Right lobe of liver (tissue), 6 donors: Measurements from ENCODE around the gene PHETA1. TPM values are rescaled to one million over a fixed set of nuclear protein-coding genes. Genes with fewer than 3 reads are reported as not detected.

Experiments
- ATAC-seq, 4 donors: fragments of 200-7000 bp; cut with Tn5 transposase; one replicate each; pipeline ENCODE4 v1.9.1; 2020; ENCODE audit warnings: mild to moderate bottlenecking in 4 of 4, moderate library complexity in 4 of 4
- DNase-seq, 3 donors: peaks; one replicate each; pipeline ENCODE4 v3.0.0-alpha.2; 2020
- H3K27ac ChIP-seq, 3 donors: fragments of 200-600 bp; one replicate each; pipeline ENCODE4 v1.8.0; 2022
- H3K27me3 ChIP-seq, 2 donors: fragments of 200-600 bp; one replicate each; pipeline ENCODE4 v1.8.0; 2022
- H3K36me3 ChIP-seq, 4 donors: fragments of 200-600 bp; sonication (generic) in 1 of 4; one replicate each; pipeline versions ENCODE4 v1.5.1 to v1.8.0; 2017 to 2022; ENCODE audit warnings: control low read depth in 1 of 4
- H3K4me1 ChIP-seq, 4 donors: fragments of 200-600 bp; sonication (generic) in 1 of 4; one replicate each; pipeline versions ENCODE4 v1.5.1 to v1.8.0; 2017 to 2022; ENCODE audit warnings: control low read depth in 1 of 4
- H3K4me3 ChIP-seq, 3 donors: fragments of 200-600 bp; one replicate each; pipeline ENCODE4 v1.8.0; 2022
- H3K9me3 ChIP-seq, 4 donors: fragments of 200-600 bp; sonication (generic) in 1 of 4; one replicate each; pipeline versions ENCODE4 v1.5.1 to v1.8.0; 2017 to 2022; ENCODE audit warnings: control low read depth in 1 of 4
- CTCF ChIP-seq, 4 donors: fragments of 200-600 bp in 3 of 4; fragments of 450-650 bp in 1 of 4; IDR thresholded peaks; one replicate each; pipeline versions ENCODE4 v1.5.1 to v1.8.0; 2016 to 2022; ENCODE audit warnings: antibody characterized with exemption in 4 of 4, mild to moderate bottlenecking in 2 of 4
- POLR2A ChIP-seq: fragments of 450-650 bp; IDR thresholded peaks from one replicate; pipeline ENCODE4 v1.6.1; 2017; ENCODE audit warnings: antibody characterized with exemption, mild to moderate bottlenecking
- WGBS: methylation state at CpG from one replicate; pipeline ENCODE4 v1.1.6; 2018; ENCODE audit warnings: low coverage, low lambda C conversion rate; ENCODE audit not compliant: insufficient coverage; ENCODE audit errors: missing lambda C conversion rate; 5-methylcytosine and 5-hydroxymethylcytosine counted together
- intact Hi-C, 2 donors: fragments of 100-400 bp; cut with DNase I; formaldehyde crosslinking; loops; one replicate each; pipeline versions ENCODE4 v1.11.2 to v1.14.1; 2022
- total RNA-seq, 6 experiments: library from RNA; depleted of rRNA in 2 of 6; stranded (reverse); fragments of >200 nt in 2 of 6; fragmentation: NEBNext Ultra II Directional in 3 of 6; extraction: Animal tissue kit (Norgen Biotek cat#: 25700) in 3 of 6; gene quantifications; one replicate each; pipeline versions ENCODE4 v1.1.0 to v1.2.4, GENCODE V29; 2016 to 2023
- donor health status: DM: no; HTN: yes; CAD: no.
- donor health status: DM: no; HTN: no; CAD: no.
- donor health status: DM: no; HTN: no; CAD: no.
- donor health status: DM: no; HTN: yes; CAD: no.
- donor health status: DM: no; HTN: yes; CAD: no.

PHETA1 gene
- total RNA-seq, 6 experiments from 2014 or later = 4.2 to 14.8 (median 7.0) TPM

- no peaks in the 10 kb centered on the region for H3K9me3 ChIP-seq
- DNase-seq (no peak), ATAC-seq (no peak)
- intact Hi-C loops = loop anchor here in 1 of 2 donors (5.0 kb wide), 1 partner anchor 36 kb away; no protein-coding TSS in a partner anchor
- H3K36me3 ChIP-seq = no peaks in the 10 kb centered on the region
- TF ChIP-seq POLR2A (no peak), CTCF (IDR thresholded peaks at IDR 0.05) (no peak)
- no peak overlapping the region for H3K4me3 ChIP-seq
- H3K27ac ChIP-seq = peak overlapping the region; percentile 18 to 66 (median 21)
- H3K4me1 ChIP-seq = peaks cover 0 to 61% (median 20%) of the 10 kb centered on the region in 4 donors
- 67% methylated on average over 4 of the region's 8 CpGs for WGBS
- no peaks in the 10 kb centered on the region for H3K27me3 ChIP-seq
These were observed 42.4 kb upstream of the PHETA1 start for GRCh38 chr12:111411185-111411764.

GRCh38 chr12:111410431-111411184, 41.7 kb upstream of the PHETA1 start:
- TF ChIP-seq CTCF (IDR thresholded peaks at IDR 0.05) (no peak), POLR2A (no peak)
- Histone ChIP-seq H3K9me3 (no peaks in the 10 kb centered on the region), H3K27ac (peak overlapping the region; percentile 45 to 66 (median 66)), H3K36me3 (no peaks in the 10 kb centered on the region), H3K27me3 (no peaks in the 10 kb centered on the region), H3K4me3 (no peak overlapping the region), H3K4me1 (peaks cover 0 to 61% (median 20%) of the 10 kb centered on the region in 4 donors)
- intact Hi-C loops = loop anchor here in 1 of 2 donors (5.0 kb wide), 1 partner anchor 37 kb away; no protein-coding TSS in a partner anchor
- no peak for DNase-seq
- 18% methylated on average over 4 of the region's 12 CpGs for WGBS
- peak in 1 of 4 donors; percentile 0 for ATAC-seq

DNA sequence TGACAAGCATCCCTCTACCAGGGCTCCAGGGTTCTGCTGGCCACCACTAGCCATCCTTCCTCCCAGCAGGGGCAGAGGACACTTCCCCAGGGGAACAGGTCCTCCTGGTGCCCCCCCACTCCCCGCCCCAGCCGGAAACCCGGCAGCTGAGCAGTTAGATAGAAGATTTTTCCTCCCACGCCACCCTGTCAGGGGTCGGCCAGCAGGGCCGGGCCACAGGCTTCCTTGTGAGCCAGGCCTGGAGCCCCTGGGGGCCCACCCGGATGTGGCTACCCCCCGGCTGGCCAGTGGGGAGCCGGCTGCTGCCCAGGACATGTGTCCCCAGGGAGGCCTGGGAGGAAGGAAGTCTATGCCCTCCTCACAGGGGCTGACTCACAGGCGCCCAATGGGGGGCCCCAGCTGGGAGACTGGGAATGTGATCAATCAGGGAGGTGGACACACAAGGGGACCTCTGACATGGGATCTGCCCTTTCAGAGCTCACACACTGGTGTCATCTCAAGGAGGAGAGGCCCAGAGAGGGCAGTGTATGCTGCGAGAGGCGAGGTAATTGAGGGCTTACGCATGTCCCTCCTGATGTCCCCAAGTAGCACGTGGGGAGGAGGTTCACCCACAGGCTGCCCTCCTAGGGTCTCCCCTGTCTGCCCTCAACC, 41.0 kb upstream of the PHETA1 start:
- intact Hi-C loops = loop anchor here in 1 of 2 donors (5.0 kb wide), 1 partner anchor 37 kb away; no protein-coding TSS in a partner anchor
- peak in 1 of 3 donors; percentile 65 for DNase-seq
- Histone ChIP-seq H3K36me3 (no peaks in the 10 kb centered on the region), H3K4me1 (peaks cover 0 to 61% (median 20%) of the 10 kb centered on the region in 4 donors), H3K27ac (peak overlapping the region; percentile 45 to 66 (median 66)), H3K27me3 (no peaks in the 10 kb centered on the region), H3K4me3 (no peak overlapping the region), H3K9me3 (no peaks in the 10 kb centered on the region)
- WGBS = 22% methylated on average over 8 of the region's 14 CpGs
- peak in 1 of 4 donors; percentile 0 for ATAC-seq
- TF ChIP-seq POLR2A (peak; percentile 11), CTCF (IDR thresholded peaks at IDR 0.05) (no peak)

DNA sequence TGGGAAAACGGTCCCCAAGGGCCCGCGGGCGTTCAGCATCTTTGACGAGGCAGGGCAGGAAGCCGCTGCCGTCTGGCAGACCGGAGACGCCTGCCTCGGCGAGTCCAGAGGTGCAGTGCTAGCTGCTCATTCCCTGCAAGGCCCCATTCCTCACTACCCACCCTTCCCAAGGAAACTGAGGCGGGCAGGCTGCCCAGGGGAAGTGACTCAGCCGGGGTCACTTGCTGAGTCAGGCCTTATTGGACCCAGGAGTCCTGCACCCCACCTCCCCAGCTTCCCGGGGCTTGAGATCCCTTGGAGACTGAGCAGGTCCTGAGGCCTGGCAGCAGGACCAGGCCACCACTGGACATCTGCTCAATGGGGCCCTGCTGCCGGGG, 40.5 kb upstream of the PHETA1 start:
- intact Hi-C loops = no loop called here

More for the DNA sequence above, 40.5 kb upstream of the PHETA1 start:
- ATAC-seq (no peak), DNase-seq (no peak)
- no peak overlapping the region for H3K4me3 ChIP-seq
- H3K9me3 ChIP-seq = no peaks in the 10 kb centered on the region
- H3K27me3 ChIP-seq = no peaks in the 10 kb centered on the region
- H3K36me3 ChIP-seq = no peaks in the 10 kb centered on the region
- TF ChIP-seq CTCF (IDR thresholded peaks at IDR 0.05) (no peak), POLR2A (no peak)
- peak overlapping the region; percentile 45 to 66 (median 66) for H3K27ac ChIP-seq
- H3K4me1 ChIP-seq = peaks cover 0 to 63% (median 20%) of the 10 kb centered on the region in 4 donors
- 0% methylated on average over 1 of the region's 15 CpGs for WGBS
